ENCODE data around the gene ISYNA1. TPM values are rescaled to one million over a fixed set of nuclear protein-coding genes. Genes with fewer than 3 reads are reported as not detected.

ISYNA1 gene
- total and polyA plus RNA-seq, 4 donors: 4.7 to 41.9 (median 10.1) TPM

DNA sequence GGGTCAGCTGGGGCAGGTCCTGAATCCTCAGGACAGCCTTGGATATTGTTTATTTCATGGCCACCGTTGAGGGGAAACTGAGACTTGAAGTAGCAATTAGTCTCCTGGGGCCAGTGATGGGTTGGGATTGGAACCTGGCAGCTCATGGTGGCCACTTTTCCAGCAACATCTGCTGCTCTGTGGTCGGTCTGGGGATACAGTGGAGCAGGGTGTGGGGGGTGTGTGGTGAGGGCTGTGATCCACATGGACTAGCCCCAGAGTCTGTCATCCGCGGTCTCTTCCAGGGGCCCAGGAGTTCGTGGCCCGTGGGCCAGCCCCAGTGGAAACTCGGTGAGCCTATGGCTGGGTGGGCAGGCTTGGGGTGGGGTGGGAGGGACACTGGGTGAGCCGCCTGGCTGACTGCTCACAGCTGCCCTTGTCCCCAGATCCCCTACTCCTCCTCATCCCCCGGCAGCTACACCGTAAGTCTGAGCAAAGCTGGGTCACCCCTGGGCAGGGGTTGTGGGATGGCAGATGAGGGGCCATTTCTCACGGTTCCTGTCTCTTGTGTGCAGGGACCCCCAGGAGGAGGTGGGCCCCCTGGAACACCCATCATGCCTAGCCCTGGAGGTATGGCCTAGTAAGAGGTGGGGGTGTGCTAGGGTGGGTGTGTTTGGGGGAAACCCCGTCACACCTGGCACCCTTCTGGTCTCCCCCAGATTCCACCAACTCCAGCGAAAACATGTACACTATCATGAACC lies 5.5 kb downstream of the ISYNA1 start:
- H3K9ac ChIP-seq (ENCODE audit: low read depth in 1 of 2, low read length in 2 of 2): no peak overlapping the region
- H3K27ac ChIP-seq (ENCODE audit: low read depth in 1 of 2, low read length in 2 of 2): peak overlapping the region in 1 of 2 donors; percentile 28
- peaks cover 0 to 18% (median 6%) of the 10 kb centered on the region in 4 donors for H3K4me1 ChIP-seq (ENCODE audit: control insufficient read depth in 4 of 4, insufficient read depth in 4 of 4, low read length in 3 of 4)
- H3K36me3 ChIP-seq (ENCODE audit: control insufficient read depth in 4 of 4, insufficient read depth in 3 of 4, low read depth in 1 of 4, low read length in 3 of 4): no peaks in the 10 kb centered on the region
- no peak overlapping the region for H3K4me3 ChIP-seq (ENCODE audit: low read depth in 1 of 3, low read length in 3 of 3)
- DNase-seq (ENCODE audit: low spot score): no peak
- 90% methylated on average over 13 of the region's 13 CpGs for WGBS
- TF ChIP-seq MAX (IDR thresholded peaks at IDR 0.05): no peak
- TF ChIP-seq RAD21 (IDR thresholded peaks at IDR 0.05): no peak
- TF ChIP-seq, protein P1, sequence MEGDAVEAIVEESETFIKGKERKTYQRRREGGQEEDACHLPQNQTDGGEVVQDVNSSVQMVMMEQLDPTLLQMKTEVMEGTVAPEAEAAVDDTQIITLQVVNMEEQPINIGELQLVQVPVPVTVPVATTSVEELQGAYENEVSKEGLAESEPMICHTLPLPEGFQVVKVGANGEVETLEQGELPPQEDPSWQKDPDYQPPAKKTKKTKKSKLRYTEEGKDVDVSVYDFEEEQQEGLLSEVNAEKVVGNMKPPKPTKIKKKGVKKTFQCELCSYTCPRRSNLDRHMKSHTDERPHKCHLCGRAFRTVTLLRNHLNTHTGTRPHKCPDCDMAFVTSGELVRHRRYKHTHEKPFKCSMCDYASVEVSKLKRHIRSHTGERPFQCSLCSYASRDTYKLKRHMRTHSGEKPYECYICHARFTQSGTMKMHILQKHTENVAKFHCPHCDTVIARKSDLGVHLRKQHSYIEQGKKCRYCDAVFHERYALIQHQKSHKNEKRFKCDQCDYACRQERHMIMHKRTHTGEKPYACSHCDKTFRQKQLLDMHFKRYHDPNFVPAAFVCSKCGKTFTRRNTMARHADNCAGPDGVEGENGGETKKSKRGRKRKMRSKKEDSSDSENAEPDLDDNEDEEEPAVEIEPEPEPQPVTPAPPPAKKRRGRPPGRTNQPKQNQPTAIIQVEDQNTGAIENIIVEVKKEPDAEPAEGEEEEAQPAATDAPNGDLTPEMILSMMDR (IDR thresholded peaks at IDR 0.05; ENCODE audit: low read depth, low read length, missing input control): no peak
- no peak for TF ChIP-seq HNF4A (conservative IDR thresholded peaks at IDR 0.05)
- no peak for TF ChIP-seq RXRA (IDR thresholded peaks at IDR 0.05)
- TF ChIP-seq, protein P2, sequence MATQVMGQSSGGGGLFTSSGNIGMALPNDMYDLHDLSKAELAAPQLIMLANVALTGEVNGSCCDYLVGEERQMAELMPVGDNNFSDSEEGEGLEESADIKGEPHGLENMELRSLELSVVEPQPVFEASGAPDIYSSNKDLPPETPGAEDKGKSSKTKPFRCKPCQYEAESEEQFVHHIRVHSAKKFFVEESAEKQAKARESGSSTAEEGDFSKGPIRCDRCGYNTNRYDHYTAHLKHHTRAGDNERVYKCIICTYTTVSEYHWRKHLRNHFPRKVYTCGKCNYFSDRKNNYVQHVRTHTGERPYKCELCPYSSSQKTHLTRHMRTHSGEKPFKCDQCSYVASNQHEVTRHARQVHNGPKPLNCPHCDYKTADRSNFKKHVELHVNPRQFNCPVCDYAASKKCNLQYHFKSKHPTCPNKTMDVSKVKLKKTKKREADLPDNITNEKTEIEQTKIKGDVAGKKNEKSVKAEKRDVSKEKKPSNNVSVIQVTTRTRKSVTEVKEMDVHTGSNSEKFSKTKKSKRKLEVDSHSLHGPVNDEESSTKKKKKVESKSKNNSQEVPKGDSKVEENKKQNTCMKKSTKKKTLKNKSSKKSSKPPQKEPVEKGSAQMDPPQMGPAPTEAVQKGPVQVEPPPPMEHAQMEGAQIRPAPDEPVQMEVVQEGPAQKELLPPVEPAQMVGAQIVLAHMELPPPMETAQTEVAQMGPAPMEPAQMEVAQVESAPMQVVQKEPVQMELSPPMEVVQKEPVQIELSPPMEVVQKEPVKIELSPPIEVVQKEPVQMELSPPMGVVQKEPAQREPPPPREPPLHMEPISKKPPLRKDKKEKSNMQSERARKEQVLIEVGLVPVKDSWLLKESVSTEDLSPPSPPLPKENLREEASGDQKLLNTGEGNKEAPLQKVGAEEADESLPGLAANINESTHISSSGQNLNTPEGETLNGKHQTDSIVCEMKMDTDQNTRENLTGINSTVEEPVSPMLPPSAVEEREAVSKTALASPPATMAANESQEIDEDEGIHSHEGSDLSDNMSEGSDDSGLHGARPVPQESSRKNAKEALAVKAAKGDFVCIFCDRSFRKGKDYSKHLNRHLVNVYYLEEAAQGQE (IDR thresholded peaks at IDR 0.05): no peak
- TF ChIP-seq GABPA (IDR thresholded peaks at IDR 0.05 in 1 of 2, conservative IDR thresholded peaks at IDR 0.05 in 1 of 2): no peak
- no peak for TF ChIP-seq TAF1 (conservative IDR thresholded peaks at IDR 0.05)
- TF ChIP-seq ATF3 (IDR thresholded peaks at IDR 0.05): no peak
- H3K27me3 ChIP-seq (ENCODE audit: control insufficient read depth in 4 of 4, insufficient read depth in 4 of 4, low read length in 3 of 4): no peaks in the 10 kb centered on the region
- no peaks in the 10 kb centered on the region for H3K9me3 ChIP-seq (ENCODE audit: control insufficient read depth in 4 of 4, low read length in 3 of 4)

- H3K9me3 ChIP-seq (ENCODE audit: control insufficient read depth in 4 of 4, low read length in 3 of 4): no peaks in the 10 kb centered on the region
- no peaks in the 10 kb centered on the region for H3K36me3 ChIP-seq (ENCODE audit: control insufficient read depth in 4 of 4, insufficient read depth in 3 of 4, low read depth in 1 of 4, low read length in 3 of 4)
- H3K4me1 ChIP-seq (ENCODE audit: control insufficient read depth in 4 of 4, insufficient read depth in 4 of 4, low read length in 3 of 4): peaks cover 0 to 15% (median 5%) of the 10 kb centered on the region in 4 donors
- no peak for TF ChIP-seq SP1 (IDR thresholded peaks at IDR 0.05)
- no peak for TF ChIP-seq HNF4A (conservative IDR thresholded peaks at IDR 0.05)
- TF ChIP-seq FOXA1 (IDR thresholded peaks at IDR 0.05): no peak
- TF ChIP-seq ATF3 (IDR thresholded peaks at IDR 0.05): no peak
- no peak for TF ChIP-seq EGR1 (IDR thresholded peaks at IDR 0.05; ENCODE audit: low read depth in 2 of 2)
- TF ChIP-seq GABPA (IDR thresholded peaks at IDR 0.05 in 1 of 2, conservative IDR thresholded peaks at IDR 0.05 in 1 of 2): no peak
- no peak for TF ChIP-seq HNF4G (IDR thresholded peaks at IDR 0.05)
- TF ChIP-seq, protein P1 (IDR thresholded peaks at IDR 0.05; ENCODE audit: low read depth, low read length, missing input control): no peak
- no peak for TF ChIP-seq JUND (IDR thresholded peaks at IDR 0.05)
- TF ChIP-seq TAF1 (conservative IDR thresholded peaks at IDR 0.05): no peak
- no peak for TF ChIP-seq MAX (IDR thresholded peaks at IDR 0.05)
- no peak for TF ChIP-seq FOXA2 (IDR thresholded peaks at IDR 0.05)
- TF ChIP-seq, protein P2 (IDR thresholded peaks at IDR 0.05): no peak
Measured at GRCh38 chr19:18431351-18432197, 6.4 kb downstream of the ISYNA1 start.

More at GRCh38 chr19:18431351-18432197, 6.4 kb downstream of the ISYNA1 start:
- Histone ChIP-seq H3K27me3 (ENCODE audit: control insufficient read depth in 4 of 4, insufficient read depth in 4 of 4, low read length in 3 of 4) (no peaks in the 10 kb centered on the region), H3K4me3 (ENCODE audit: low read depth in 1 of 3, low read length in 3 of 3) (no peak overlapping the region), H3K9ac (ENCODE audit: low read depth in 1 of 2, low read length in 2 of 2) (no peak overlapping the region), H3K27ac (ENCODE audit: low read depth in 1 of 2, low read length in 2 of 2) (no peak overlapping the region)
- DNase-seq (ENCODE audit: low spot score): no peak
- WGBS: 91% methylated on average over 34 of the region's 34 CpGs

Measured in liver (tissue), 9 donors.